DND-41 (cell line): ENCODE data around the gene RBMS2.
A peak's percentile ranks its signal among the peaks of the same experiment; 100 is the strongest.

Experiments used
- ATAC-seq: fragments of 200-7000 bp; cut with Tn5 transposase; 3 replicates; pipeline ENCODE4 v1.9.1; 2021; ENCODE audit warnings: low read depth; ENCODE audit not compliant: insufficient read depth
- DNase-seq: peaks from one replicate; pipeline ENCODE4 v3.0.0-alpha.2; 2020
- H2AFZ ChIP-seq: 2 replicates; pipeline ENCODE4 v1.6.0; 2012; ENCODE audit warnings: low read depth, low read length
- H3K27ac ChIP-seq: 2 replicates; pipeline ENCODE4 v1.5.1; 2012; ENCODE audit warnings: low read length, inconsistent platforms
- H3K27me3 ChIP-seq: fragments of 200-600 bp; sonication (generic); 2 replicates; pipeline ENCODE4 v1.6.0; 2012; ENCODE audit warnings: low read length, mild to moderate bottlenecking, inconsistent platforms; ENCODE audit not compliant: insufficient read depth, poor library complexity
- H3K36me3 ChIP-seq: 2 replicates; pipeline ENCODE4 v1.5.1; 2012; ENCODE audit warnings: low read length, inconsistent platforms; ENCODE audit not compliant: insufficient read depth
- H3K4me1 ChIP-seq: 2 replicates; pipeline ENCODE4 v1.5.1; 2012; ENCODE audit warnings: mild to moderate bottlenecking, low read length; ENCODE audit not compliant: insufficient read depth
- H3K4me2 ChIP-seq: 2 replicates; pipeline ENCODE4 v1.6.0; 2012; ENCODE audit warnings: mild to moderate bottlenecking, moderate library complexity, low read length, inconsistent platforms; ENCODE audit not compliant: insufficient read depth
- H3K4me3 ChIP-seq, 2 experiments: fragments of 200-600 bp in 1 of 2; shearing (Covaris generic) in 1 of 2; 2 replicates each; pipeline ENCODE4 v1.5.1; 2012 to 2016; ENCODE audit warnings: inconsistent platforms in 2 of 2, low read length in 2 of 2, mild to moderate bottlenecking in 2 of 2, low read depth in 1 of 2, moderate library complexity in 1 of 2
- H3K79me2 ChIP-seq: 2 replicates; pipeline ENCODE4 v1.6.0; 2012; ENCODE audit warnings: low read length, inconsistent platforms; ENCODE audit not compliant: insufficient read depth
- H3K9ac ChIP-seq: 2 replicates; pipeline ENCODE4 v1.6.0; 2012; ENCODE audit warnings: low read depth, mild to moderate bottlenecking, inconsistent platforms, low read length, moderate library complexity
- H3K9me3 ChIP-seq: 2 replicates; pipeline ENCODE4 v1.5.1; 2012; ENCODE audit warnings: low read length, moderate library complexity, mild to moderate bottlenecking, inconsistent platforms; ENCODE audit not compliant: insufficient read depth, severe bottlenecking
- H4K20me1 ChIP-seq: 2 replicates; pipeline ENCODE4 v1.6.0; 2012; ENCODE audit warnings: low read length; ENCODE audit not compliant: insufficient read depth
- CTCF ChIP-seq: IDR thresholded peaks from 2 replicates; pipeline ENCODE4 v1.5.1; 2012; ENCODE audit warnings: borderline replicate concordance, low read length, moderate library complexity, mild to moderate bottlenecking; ENCODE audit not compliant: poor library complexity, severe bottlenecking; ENCODE audit errors: extremely low read depth
- EZH2 ChIP-seq: IDR thresholded peaks from 3 replicates; pipeline ENCODE4 v1.6.1; 2012; ENCODE audit warnings: borderline replicate concordance, low read depth, mild to moderate bottlenecking, moderate library complexity, low read length, inconsistent platforms; ENCODE audit not compliant: severe bottlenecking

The RBMS2 gene

GRCh38 chr12:56644654-56645053 is 123.0 kb downstream of the RBMS2 start:
- Histone ChIP-seq H3K79me2 (peaks cover 51% of the 10 kb centered on the region), H3K4me2 (peak overlapping the region; percentile 92), H3K27me3 (no peaks in the 10 kb centered on the region), H2AFZ (no peak overlapping the region), H3K9me3 (no peaks in the 10 kb centered on the region), H3K36me3 (peaks cover 60% of the 10 kb centered on the region), H3K4me1 (peaks cover 32% of the 10 kb centered on the region), H3K9ac (peak overlapping the region; percentile 95), H4K20me1 (peaks cover 35% of the 10 kb centered on the region), H3K4me3 (peak overlapping the region; percentile 94 to 95), H3K27ac (peak overlapping the region; percentile 97)
- ATAC-seq: no peak
- DNase-seq: no peak
- TF ChIP-seq CTCF (no peak), EZH2 (no peak)

DNA sequence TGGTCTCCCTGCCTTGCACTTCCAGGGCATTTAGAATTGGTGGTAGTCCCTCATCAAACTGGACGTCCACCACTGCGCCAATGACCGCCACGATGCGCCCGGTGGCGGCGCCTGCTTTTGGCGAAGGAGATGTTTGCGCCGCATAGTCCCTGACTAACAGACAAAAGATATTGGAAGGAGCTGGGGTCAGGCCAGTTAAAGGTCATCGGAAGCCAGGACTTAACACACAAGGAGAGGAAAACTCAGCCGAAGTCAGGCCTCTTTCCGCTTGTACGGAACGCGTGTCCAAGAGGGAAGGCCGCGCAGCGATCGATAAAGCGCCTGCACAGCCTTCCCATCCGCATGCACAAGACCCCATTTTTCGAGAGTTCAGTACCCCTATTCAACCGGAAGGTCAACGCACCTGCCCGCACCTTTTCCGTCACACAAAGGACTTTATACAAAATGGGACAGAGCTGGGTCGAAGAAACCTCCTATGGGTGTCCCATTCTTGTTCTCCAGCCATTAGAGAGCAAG is 123.6 kb downstream of the RBMS2 start:
- peak overlapping the region; percentile 97 for H3K27ac ChIP-seq
- ATAC-seq: no peak
- H3K4me1 ChIP-seq: peaks cover 32% of the 10 kb centered on the region
- peaks cover 51% of the 10 kb centered on the region for H3K79me2 ChIP-seq
- no peaks in the 10 kb centered on the region for H3K9me3 ChIP-seq
- H3K36me3 ChIP-seq: peaks cover 53% of the 10 kb centered on the region
- peak overlapping the region; percentile 95 for H3K9ac ChIP-seq
- no peaks in the 10 kb centered on the region for H3K27me3 ChIP-seq
- H2AFZ ChIP-seq: peak overlapping the region; percentile 77
- H4K20me1 ChIP-seq: peaks cover 31% of the 10 kb centered on the region
- TF ChIP-seq CTCF (no peak), EZH2 (no peak)
- peak overlapping the region; percentile 94 to 95 for H3K4me3 ChIP-seq
- peak overlapping the region; percentile 92 for H3K4me2 ChIP-seq
- DNase-seq: peak; percentile 24
